Activated T-cell treated with anti-CD3 and anti-CD28 coated beads for 1 hour (primary cell): ENCODE results near the gene RGS9BP.
A peak's percentile ranks its signal among the peaks of the same experiment; 100 is the strongest.
"Not testable (repeated sequence)": the region's sequence is repeated elsewhere in the genome, so short reads cannot be mapped to it uniquely, and the experiment has no call there.

Source experiments
- DNase-seq: peaks from one replicate; pipeline ENCODE4 v3.0.0-alpha.2; 2020; ENCODE audit warnings: low read depth

Gene RGS9BP

GRCh38 chr19:32671883-32672593 is 3.6 kb upstream of the RGS9BP start:
- DNase-seq = no peak

DNA sequence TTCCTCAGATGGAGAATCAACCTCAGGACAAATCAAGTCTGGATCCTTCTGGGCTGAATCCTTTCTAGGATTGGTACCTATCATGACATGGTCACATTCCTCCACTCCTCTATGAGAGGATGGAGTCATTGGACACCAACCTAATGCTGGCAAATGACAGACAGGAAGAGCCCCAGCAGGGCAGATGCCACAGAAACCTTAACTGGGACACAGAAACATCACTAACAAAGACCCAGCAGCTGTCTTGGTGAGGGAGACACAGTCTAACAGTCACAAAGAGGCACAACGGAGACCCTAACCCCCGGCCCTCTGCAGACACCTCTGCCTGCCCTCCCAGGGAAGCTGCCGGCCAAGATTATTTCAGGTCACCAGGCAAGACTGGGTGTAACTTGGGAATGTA is 2.8 kb upstream of the RGS9BP start:
- no peak for DNase-seq

DNA sequence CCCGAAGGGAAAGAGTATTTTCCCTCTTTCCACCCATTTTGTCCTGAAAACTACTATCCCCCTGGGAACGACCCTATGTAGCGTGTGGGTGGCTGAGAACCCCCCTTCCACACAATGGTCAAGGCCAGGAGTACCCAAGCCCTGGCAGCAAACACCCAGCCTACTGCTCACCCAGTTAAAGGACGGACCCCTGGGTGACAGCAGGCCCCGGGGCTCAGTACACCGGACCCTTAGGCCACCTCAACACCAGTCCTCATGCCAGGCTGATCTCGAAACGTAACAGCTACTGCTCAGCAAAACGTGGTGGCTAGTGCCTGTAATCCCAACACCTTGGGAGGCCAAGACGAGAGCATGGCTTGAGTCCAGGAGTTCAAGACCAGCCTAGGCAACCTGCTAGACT is 2.1 kb upstream of the RGS9BP start:
- no peak for DNase-seq

- DNase-seq = no peak
Measured at GRCh38 chr19:32674153-32674930, 1.3 kb upstream of the RGS9BP start.

DNA sequence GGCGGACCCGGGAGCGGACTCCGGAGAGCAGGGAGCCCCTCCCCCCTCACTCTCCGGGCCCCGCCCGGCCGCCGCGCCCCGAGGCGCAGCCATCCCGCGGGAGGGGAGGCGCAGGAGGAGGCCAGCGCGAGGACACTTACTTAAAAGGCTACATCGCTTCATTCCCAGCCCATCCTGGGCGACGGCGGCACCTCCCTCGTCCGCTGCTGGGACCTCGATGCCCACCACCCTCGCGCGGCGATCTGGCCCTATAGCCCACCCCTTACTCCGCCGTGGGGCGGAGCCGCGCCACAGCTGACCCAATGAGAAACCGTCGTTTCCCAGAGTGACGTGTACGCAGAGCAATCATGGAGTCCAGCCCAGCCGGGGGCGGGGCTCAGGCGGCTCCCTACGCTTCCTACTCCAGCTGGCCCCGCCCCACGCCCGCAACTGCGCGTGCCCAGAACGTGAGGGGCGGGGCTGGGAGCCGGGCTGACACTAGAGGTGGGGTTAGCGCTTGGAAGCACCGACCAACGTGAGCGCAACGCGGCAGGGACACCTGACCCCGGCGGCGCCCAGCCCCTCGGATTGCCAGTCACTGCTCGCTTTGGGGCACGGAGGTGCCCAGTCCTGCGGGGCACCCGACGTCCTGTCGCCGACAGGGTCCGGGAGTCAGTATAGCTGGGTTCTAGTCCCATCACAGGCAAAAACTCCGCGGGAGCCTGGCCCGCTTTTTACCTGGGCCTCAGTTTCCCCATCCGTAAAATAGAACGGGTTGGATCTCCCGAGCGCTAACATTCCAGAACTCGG is 523 bp upstream of the RGS9BP start, which contains the start of gene ANKRD27:
Gene ANKRD27, minus strand, starts transcription at position 250 of the 789 bp plus-strand sequence. CDS start 16,165 bp downstream, outside the sequence.
- DNase-seq = peak; percentile 98

GRCh38 chr19:32676186-32676894 is 692 bp downstream of the RGS9BP start:
- DNase-seq = no peak

- no peak for DNase-seq
Measured at GRCh38 chr19:32676895-32677359, 1.3 kb downstream of the RGS9BP start.

DNA sequence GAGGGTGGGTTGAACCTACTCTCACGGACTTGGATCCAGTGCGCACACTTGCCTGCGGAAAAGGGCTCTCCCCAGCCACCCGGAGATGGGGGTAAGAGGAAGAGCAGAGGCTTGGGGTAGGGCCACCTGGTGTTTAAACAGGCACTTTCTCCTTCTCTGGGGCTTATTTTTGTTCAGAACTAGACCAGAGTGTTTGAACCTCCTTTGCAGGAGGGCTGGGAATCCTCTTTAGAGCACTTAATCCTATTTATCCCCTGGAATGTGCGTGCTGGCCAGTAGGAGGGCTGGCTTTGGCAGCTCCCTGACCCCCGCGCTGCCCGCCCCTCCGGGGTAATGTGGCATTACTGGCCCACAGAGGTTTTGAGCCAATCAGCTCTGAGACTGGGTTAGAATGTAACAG is 2.0 kb downstream of the RGS9BP start:
- DNase-seq = no peak

DNA sequence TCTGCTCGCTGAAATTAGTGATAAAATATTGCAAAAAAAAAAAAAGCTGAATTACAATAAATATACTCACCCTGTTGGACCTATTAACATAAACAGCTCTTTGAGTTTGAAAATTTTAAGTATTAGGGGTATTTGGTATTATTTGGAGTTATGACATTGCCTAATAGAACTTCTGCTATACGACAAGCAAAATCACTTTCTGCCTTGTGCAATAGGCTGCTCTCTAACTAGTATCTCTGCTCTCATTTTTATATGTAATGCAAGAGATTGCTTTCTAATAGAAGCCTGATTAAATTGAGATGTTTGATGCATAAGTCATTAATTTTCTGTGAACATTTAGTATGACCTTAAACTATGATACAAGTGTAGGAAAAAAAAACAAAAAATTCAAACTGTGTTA is 5.3 kb downstream of the RGS9BP start:
- no peak for DNase-seq

DNA sequence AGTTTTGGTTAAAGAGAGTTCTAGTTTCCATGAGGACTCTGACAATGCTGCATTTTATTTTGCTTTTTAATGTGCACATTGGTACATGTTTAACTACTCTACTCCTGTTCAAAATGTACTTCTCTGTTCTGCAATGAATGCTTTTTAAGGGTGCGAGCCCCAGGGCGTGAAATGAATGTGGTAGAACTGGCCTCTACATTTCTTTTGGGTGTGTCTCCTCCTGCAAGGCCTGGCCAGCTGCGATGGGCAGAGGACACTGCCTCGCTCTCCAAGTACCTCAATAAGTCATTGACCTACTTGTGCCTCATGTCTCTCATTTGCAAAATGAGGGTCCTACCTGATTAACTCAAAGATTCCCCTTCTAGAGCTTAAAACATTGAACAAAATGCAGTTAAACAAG is 6.7 kb downstream of the RGS9BP start:
- no peak for DNase-seq

DNA sequence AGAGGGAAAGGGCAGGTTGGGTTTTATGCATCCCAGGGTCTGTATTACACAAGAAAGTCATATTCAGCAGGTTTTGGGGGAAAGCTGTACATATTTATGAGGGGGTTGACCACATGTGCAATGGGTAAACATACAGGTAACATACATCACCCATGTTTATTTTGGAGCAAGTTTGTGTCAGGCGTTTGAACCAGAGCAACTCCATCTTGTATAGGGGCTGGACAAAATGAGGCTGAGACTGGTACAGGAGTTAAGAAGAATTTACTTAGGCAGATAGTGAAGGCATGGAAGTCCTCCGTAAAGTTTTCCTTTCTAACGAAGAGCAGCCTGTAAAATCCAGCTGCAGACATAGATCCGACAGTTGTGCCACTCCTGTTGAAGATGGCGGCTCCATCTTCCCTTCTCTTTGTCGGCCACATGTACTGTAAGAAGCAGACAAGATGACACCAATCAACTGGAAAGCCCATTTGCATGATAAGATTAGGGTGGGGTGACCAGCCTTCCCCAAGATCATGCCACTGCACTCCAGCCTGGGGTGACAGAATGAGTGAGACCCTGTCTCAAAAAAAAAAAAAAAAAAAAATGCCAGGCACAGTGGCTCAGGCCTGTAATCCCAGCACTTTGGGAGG is 11.3 kb downstream of the RGS9BP start:
- no peak for DNase-seq

DNA sequence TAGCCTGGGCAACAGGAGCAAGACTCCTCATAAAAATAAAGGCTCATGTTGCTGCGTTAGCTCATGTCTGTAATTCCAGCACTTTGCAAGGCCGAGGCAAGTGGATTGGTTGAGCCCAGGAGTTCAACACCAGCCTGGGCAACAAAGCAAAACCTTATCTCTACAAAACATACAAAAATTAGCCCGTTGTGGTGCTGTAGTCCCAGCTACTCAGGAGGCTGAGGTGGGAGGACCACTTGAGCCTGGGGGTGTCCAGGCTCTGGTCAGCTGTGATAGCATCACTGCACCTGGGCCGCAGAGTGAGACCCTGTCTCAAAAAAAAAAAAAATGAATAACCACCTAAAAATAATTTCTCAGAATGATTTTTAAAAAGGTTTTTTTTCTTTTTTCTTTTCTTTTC is 12.0 kb downstream of the RGS9BP start:
- no peak for DNase-seq

- DNase-seq = no peak
Measured at GRCh38 chr19:32688311-32688710, 12.7 kb downstream of the RGS9BP start.

- peak; percentile 64 for DNase-seq
Measured at GRCh38 chr19:32691291-32691951, 15.8 kb downstream of the RGS9BP start, which contains the start of gene NUDT19. Gene NUDT19, plus strand, starts transcription at chr19:32691821. Its CDS starts 140 bp downstream, at chr19:32691961.

GRCh38 chr19:32691952-32692726 is 16.5 kb downstream of the RGS9BP start:
- DNase-seq = peak; percentile 37

DNA sequence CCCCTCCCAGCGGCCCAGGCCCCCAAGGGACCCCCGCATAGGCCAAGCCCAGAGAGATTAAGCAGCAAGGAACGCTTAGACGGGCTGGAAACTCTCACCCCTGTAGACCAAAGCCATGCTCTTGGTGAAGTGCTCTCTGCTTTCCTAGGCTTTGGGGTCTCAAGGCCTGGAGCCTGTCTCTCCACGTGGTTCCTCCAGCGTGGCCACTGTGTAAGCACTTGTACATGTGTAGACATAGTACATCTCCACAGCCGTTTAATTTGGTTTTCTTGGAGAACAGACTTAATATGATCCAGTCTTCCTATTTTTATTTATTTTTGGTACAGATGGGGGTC is 17.0 kb downstream of the RGS9BP start:
- no peak for DNase-seq

DNA sequence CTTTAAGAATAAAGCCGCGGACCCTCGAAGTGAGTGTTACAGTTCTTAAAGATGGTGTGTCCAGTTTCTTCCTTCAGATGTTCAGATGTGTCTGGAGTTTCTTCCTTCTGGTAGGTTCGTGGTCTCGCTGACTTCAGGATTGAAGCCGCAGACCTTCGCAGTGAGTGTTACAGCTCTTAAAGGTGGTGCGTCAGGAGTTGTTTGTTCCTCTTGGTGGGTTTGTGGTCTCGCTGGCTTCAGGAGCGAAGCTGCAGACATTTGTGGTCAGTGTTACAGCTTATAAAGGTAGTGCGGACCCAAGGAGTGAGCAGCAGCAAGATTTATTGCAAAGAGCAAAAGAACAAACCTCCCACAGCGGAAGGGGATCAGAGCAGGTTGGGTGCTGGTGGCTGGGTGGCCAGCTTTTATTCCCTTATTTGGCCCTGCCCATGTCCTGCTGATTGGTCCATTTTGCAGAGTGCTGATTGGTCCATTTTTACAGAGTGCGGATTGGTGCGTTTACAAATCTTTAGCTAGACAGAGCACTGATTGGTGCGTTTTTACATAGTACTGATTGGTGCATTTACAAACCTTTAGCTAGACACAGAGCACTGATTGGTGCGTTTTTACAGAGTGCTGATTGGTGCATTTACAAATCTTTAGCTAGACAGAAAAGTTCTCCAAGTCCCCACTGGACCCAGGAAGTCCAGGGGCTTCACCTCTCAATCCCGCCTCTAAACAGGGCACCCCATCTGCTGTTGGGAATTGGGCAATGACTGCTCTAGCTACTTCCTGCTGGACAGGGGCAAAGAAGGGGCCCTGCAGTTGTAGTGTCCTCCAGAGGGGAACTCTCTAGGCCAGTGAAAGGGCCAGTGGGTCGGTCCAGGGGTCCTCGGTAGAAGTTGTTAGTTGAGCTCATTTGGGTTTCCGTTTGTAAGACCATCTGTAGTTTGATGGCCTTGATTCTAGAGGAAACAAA is 17.8 kb downstream of the RGS9BP start:
- not testable (repeated sequence) for DNase-seq

GRCh38 chr19:32694316-32694715 is 18.7 kb downstream of the RGS9BP start:
- DNase-seq = not testable (repeated sequence)

DNA sequence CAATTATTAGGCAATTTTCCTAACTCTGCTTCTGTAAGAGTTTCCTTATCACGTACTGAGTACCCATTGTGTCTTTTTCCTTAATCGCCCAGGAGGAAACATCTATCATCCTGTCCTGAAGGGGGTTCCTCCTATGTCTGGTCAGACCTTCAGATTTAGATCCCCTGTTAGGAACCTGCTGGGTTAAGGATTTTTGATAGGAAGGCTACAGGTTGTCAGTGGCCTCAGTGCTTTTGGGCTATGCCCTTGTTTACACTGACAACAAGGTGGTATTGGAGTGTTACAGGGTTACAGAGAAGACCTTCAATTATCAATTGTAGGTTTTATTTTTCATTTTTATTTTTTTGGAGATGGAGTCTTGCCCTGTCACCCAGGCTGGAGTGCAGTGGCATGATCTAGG is 19.2 kb downstream of the RGS9BP start:
- DNase-seq = not testable (repeated sequence)
